Measurements from ENCODE around the gene BASP1. TPM values are rescaled to one million over a fixed set of nuclear protein-coding genes. Genes with fewer than 3 reads are reported as not detected.
A peak's percentile ranks its signal among the peaks of the same experiment; 100 is the strongest.

The BASP1 gene
- total and polyA plus RNA-seq, 10 of the 15 experiments (the other 5 are each of a cell fraction or from before 2014, with no cell fraction given): 27.3 to 190 (median 102) TPM

DNA sequence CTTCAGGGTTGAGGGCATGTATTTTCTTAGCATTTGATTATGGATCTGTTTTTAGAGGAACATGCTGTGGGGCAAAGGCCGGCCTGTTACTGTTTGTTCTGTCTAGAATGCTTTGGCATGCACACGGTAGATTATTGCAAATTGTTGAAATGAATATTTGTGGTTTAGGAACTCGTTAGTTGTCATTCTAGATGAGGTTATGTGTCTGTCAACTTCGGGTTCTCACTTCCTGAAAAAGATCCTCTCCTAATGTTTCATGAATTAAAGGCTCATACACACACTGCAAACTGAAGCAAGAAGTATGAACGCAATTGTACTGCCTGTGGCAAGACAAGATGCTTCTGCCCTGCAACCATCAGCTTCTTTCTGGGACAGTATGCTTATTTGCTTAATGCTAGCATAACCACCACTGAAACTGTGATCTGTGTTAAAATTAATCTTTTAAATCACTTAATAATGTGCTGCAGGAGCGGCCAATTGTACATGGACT is 99.6 kb downstream of the BASP1 start:
- H3K4me2 ChIP-seq (ENCODE audit: control insufficient read depth, insufficient read depth): peak overlapping the region; percentile 81
- POLR2A ChIA-PET: interaction anchor here (0.5 to 2.1 kb wide), 4 partner anchors 34 to 160 kb away, joined by 3 to 12 read pairs (median 5); no protein-coding TSS in a partner anchor
- in situ Hi-C loops (cut with MboI) (loop anchor here (5.0 kb wide), 2 partner anchors 35 to 90 kb away; no protein-coding TSS in a partner anchor), intact Hi-C loops (cut with micrococcal nuclease; ENCODE audit: unreplicated experiment) (loop anchor here (1.0 to 5.0 kb wide), 6 partner anchors 35 to 1425 kb away; no protein-coding TSS in a partner anchor)
- peak overlapping the region; percentile 32; the same call in 1 of the 2 replicates for H2AFZ ChIP-seq (ENCODE audit: control insufficient read depth, low read depth, low read length)
- ATAC-seq (peak; percentile 79), DNase-seq (ENCODE audit: low read depth, low spot score) (peak; percentile 82), FAIRE-seq (peak; percentile 97)
- no peak overlapping the region; the same call in 1 of the 2 replicates for H3K9ac ChIP-seq (ENCODE audit: control insufficient read depth, insufficient read depth, low read length)
- H3K27me3 ChIP-seq (replicated peaks in 1 of 2; ENCODE audit: control insufficient read depth in 2 of 2, insufficient read depth in 2 of 2, low read length in 1 of 2): no peaks in the 10 kb centered on the region
- no peaks in the 10 kb centered on the region for H3K79me2 ChIP-seq (ENCODE audit: control insufficient read depth, insufficient read depth, low read length)
- CTCF ChIA-PET: interaction anchor here (1.1 to 2.4 kb wide), 3 partner anchors 37 to 101 kb away, joined by 4 to 16 read pairs (median 4); no protein-coding TSS in a partner anchor
- H3K4me1 ChIP-seq (ENCODE audit: control insufficient read depth, insufficient read depth, low read length): peaks cover 43% of the 10 kb centered on the region
- no peaks in the 10 kb centered on the region for H4K20me1 ChIP-seq (ENCODE audit: control insufficient read depth, insufficient read depth)
- WGBS (ENCODE audit: insufficient coverage, insufficient replicate concordance, low lambda C conversion rate, missing lambda C conversion rate): 9% methylated on average over 6 of the region's 6 CpGs
- H3K36me3 ChIP-seq (ENCODE audit: control insufficient read depth in 2 of 2, insufficient read depth in 2 of 2, low read length in 1 of 2): no peaks in the 10 kb centered on the region
- peak overlapping the region; percentile 66 for H3K27ac ChIP-seq (ENCODE audit: control insufficient read depth, insufficient read depth)
- BruUV-seq (replicated peaks): no TSS peak
- H3K4me3 ChIP-seq: 0 out of 2 replicates have a peak overlapping the region, but pooled peaks have one; percentile 16
- H3K9me3 ChIP-seq (replicated peaks; ENCODE audit: control insufficient read depth, insufficient read depth, low read length): no peaks in the 10 kb centered on the region; the same call in 2 of the 3 replicates
- RAD21 ChIA-PET (ENCODE audit: unreplicated experiment): interaction anchor here (1.0 to 3.1 kb wide), 7 partner anchors 34 to 101 kb away, joined by 3 to 29 read pairs (median 16); partner anchors contain the start of gene BASP1
- SMC1A ChIA-PET (ENCODE audit: uncharacterized antibody, unreplicated experiment): interaction anchor here (0.7 to 3.4 kb wide), 10 partner anchors 34 to 916 kb away, joined by 3 to 36 read pairs (median 6); partner anchors contain the start of gene BASP1
- TF ChIP-seq WRNIP1 (IDR thresholded peaks at IDR 0.05; ENCODE audit: borderline replicate concordance, low read depth, low read length): no peak
- TF ChIP-seq BCL11A (IDR thresholded peaks at IDR 0.05; ENCODE audit: low read depth, low read length): peak; percentile 98
- TF ChIP-seq SMC3 (IDR thresholded peaks at IDR 0.05; ENCODE audit: borderline replicate concordance, low read length): no peak
- TF ChIP-seq, protein P1, sequence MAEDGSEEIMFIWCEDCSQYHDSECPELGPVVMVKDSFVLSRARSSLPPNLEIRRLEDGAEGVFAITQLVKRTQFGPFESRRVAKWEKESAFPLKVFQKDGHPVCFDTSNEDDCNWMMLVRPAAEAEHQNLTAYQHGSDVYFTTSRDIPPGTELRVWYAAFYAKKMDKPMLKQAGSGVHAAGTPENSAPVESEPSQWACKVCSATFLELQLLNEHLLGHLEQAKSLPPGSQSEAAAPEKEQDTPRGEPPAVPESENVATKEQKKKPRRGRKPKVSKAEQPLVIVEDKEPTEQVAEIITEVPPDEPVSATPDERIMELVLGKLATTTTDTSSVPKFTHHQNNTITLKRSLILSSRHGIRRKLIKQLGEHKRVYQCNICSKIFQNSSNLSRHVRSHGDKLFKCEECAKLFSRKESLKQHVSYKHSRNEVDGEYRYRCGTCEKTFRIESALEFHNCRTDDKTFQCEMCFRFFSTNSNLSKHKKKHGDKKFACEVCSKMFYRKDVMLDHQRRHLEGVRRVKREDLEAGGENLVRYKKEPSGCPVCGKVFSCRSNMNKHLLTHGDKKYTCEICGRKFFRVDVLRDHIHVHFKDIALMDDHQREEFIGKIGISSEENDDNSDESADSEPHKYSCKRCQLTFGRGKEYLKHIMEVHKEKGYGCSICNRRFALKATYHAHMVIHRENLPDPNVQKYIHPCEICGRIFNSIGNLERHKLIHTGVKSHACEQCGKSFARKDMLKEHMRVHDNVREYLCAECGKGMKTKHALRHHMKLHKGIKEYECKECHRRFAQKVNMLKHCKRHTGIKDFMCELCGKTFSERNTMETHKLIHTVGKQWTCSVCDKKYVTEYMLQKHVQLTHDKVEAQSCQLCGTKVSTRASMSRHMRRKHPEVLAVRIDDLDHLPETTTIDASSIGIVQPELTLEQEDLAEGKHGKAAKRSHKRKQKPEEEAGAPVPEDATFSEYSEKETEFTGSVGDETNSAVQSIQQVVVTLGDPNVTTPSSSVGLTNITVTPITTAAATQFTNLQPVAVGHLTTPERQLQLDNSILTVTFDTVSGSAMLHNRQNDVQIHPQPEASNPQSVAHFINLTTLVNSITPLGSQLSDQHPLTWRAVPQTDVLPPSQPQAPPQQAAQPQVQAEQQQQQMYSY (CRISPR knock-in tag; IDR thresholded peaks at IDR 0.05): no peak
- TF ChIP-seq, protein P2, sequence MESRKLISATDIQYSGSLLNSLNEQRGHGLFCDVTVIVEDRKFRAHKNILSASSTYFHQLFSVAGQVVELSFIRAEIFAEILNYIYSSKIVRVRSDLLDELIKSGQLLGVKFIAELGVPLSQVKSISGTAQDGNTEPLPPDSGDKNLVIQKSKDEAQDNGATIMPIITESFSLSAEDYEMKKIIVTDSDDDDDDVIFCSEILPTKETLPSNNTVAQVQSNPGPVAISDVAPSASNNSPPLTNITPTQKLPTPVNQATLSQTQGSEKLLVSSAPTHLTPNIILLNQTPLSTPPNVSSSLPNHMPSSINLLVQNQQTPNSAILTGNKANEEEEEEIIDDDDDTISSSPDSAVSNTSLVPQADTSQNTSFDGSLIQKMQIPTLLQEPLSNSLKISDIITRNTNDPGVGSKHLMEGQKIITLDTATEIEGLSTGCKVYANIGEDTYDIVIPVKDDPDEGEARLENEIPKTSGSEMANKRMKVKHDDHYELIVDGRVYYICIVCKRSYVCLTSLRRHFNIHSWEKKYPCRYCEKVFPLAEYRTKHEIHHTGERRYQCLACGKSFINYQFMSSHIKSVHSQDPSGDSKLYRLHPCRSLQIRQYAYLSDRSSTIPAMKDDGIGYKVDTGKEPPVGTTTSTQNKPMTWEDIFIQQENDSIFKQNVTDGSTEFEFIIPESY (IDR thresholded peaks at IDR 0.05): no peak
- no peak for TF ChIP-seq MXI1 (IDR thresholded peaks at IDR 0.05; ENCODE audit: low read depth, low read length)
- TF ChIP-seq TCF12 (IDR thresholded peaks at IDR 0.05; ENCODE audit: low read depth, low read length): peak; percentile 70; the same call in 1 of the 2 replicates
- TF ChIP-seq ZZZ3 (IDR thresholded peaks at IDR 0.05; ENCODE audit: control insufficient read depth, insufficient read length, low read depth): no peak
- TF ChIP-seq SUPT20H (IDR thresholded peaks at IDR 0.05; ENCODE audit: borderline replicate concordance, control insufficient read depth, low read depth, low read length): no peak
- no peak for TF ChIP-seq JUND (IDR thresholded peaks at IDR 0.05; ENCODE audit: low read depth, low read length)
- TF ChIP-seq, protein P3, sequence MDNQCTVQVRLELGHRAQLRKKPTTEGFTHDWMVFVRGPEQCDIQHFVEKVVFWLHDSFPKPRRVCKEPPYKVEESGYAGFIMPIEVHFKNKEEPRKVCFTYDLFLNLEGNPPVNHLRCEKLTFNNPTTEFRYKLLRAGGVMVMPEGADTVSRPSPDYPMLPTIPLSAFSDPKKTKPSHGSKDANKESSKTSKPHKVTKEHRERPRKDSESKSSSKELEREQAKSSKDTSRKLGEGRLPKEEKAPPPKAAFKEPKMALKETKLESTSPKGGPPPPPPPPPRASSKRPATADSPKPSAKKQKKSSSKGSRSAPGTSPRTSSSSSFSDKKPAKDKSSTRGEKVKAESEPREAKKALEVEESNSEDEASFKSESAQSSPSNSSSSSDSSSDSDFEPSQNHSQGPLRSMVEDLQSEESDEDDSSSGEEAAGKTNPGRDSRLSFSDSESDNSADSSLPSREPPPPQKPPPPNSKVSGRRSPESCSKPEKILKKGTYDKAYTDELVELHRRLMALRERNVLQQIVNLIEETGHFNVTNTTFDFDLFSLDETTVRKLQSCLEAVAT (IDR thresholded peaks at IDR 0.05): peak; percentile 79
- TF ChIP-seq PML (IDR thresholded peaks at IDR 0.05; ENCODE audit: low read length): peak; percentile 78
- TF ChIP-seq, protein P4, sequence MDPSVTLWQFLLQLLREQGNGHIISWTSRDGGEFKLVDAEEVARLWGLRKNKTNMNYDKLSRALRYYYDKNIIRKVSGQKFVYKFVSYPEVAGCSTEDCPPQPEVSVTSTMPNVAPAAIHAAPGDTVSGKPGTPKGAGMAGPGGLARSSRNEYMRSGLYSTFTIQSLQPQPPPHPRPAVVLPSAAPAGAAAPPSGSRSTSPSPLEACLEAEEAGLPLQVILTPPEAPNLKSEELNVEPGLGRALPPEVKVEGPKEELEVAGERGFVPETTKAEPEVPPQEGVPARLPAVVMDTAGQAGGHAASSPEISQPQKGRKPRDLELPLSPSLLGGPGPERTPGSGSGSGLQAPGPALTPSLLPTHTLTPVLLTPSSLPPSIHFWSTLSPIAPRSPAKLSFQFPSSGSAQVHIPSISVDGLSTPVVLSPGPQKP (IDR thresholded peaks at IDR 0.05; ENCODE audit: low read depth, low read length): no peak
